Measurements from ENCODE around the gene ADAM10. TPM values are rescaled to one million over a fixed set of nuclear protein-coding genes. Genes with fewer than 3 reads are reported as not detected.
A peak's percentile ranks its signal among the peaks of the same experiment; 100 is the strongest.

The ADAM10 gene
- total RNA-seq, 1 donor from 2014 or later = 44.6 TPM

GRCh38 chr15:58726867-58727266, 22.6 kb downstream of the ADAM10 start:
- Histone ChIP-seq H3K4me1 (peaks cover 7 to 14% of the 10 kb centered on the region in 2 donors), H3K27ac (no peak overlapping the region), H3K4me3 (no peak overlapping the region), H3K36me3 (no peaks in the 10 kb centered on the region), H3K9me3 (no peaks in the 10 kb centered on the region), H3K27me3 (no peaks in the 10 kb centered on the region)
- TF ChIP-seq CTCF (IDR thresholded peaks at IDR 0.05) = no peak
- no peak for DNase-seq (ENCODE audit: low spot score in 2 of 2)
- intact Hi-C loops (cut with DNase I) = no loop called here

GRCh38 chr15:58724466-58724865, 25.0 kb downstream of the ADAM10 start:
- Histone ChIP-seq H3K36me3 (no peaks in the 10 kb centered on the region), H3K9me3 (no peaks in the 10 kb centered on the region), H3K27me3 (no peaks in the 10 kb centered on the region), H3K4me1 (peaks cover 6 to 13% of the 10 kb centered on the region in 2 donors), H3K27ac (peak overlapping the region in 1 of 2 donors; percentile 29), H3K4me3 (no peak overlapping the region)
- no peak for TF ChIP-seq CTCF (IDR thresholded peaks at IDR 0.05)
- intact Hi-C loops (cut with DNase I) = no loop called here
- DNase-seq (ENCODE audit: low spot score in 2 of 2) = no peak

- intact Hi-C loops (cut with DNase I) = no loop called here
- Histone ChIP-seq H3K9me3 (no peaks in the 10 kb centered on the region), H3K27ac (no peak overlapping the region), H3K4me3 (no peak overlapping the region), H3K27me3 (no peaks in the 10 kb centered on the region), H3K36me3 (peaks cover 0 to 9% of the 10 kb centered on the region in 2 donors), H3K4me1 (peaks cover 2 to 3% of the 10 kb centered on the region in 2 donors)
- DNase-seq (ENCODE audit: low spot score in 2 of 2) = no peak
- TF ChIP-seq CTCF (IDR thresholded peaks at IDR 0.05) = no peak
Observed at GRCh38 chr15:58717357-58717756, 32.1 kb downstream of the ADAM10 start.

GRCh38 chr15:58716027-58716426, 33.5 kb downstream of the ADAM10 start:
- peaks cover 0 to 9% of the 10 kb centered on the region in 2 donors for H3K36me3 ChIP-seq
- H3K4me3 ChIP-seq = no peak overlapping the region
- H3K4me1 ChIP-seq = peaks cover 0 to 2% of the 10 kb centered on the region in 2 donors
- H3K27ac ChIP-seq = no peak overlapping the region
- intact Hi-C loops (cut with DNase I) = no loop called here
- no peaks in the 10 kb centered on the region for H3K9me3 ChIP-seq
- no peak for TF ChIP-seq CTCF (IDR thresholded peaks at IDR 0.05)
- no peaks in the 10 kb centered on the region for H3K27me3 ChIP-seq
- no peak for DNase-seq (ENCODE audit: low spot score in 2 of 2)

GRCh38 chr15:58715266-58715917, 34.1 kb downstream of the ADAM10 start:
- no peak for DNase-seq (ENCODE audit: low spot score in 2 of 2)
- Histone ChIP-seq H3K9me3 (no peaks in the 10 kb centered on the region), H3K4me3 (no peak overlapping the region), H3K27ac (no peak overlapping the region), H3K27me3 (no peaks in the 10 kb centered on the region), H3K4me1 (no peaks in the 10 kb centered on the region), H3K36me3 (peaks cover 0 to 9% of the 10 kb centered on the region in 2 donors)
- intact Hi-C loops (cut with DNase I) = no loop called here
- TF ChIP-seq CTCF (IDR thresholded peaks at IDR 0.05) = no peak
